H1 (cell line): ENCODE measurements around the gene RAD51B.

ENCODE experiments used
- BACH1 ChIP-seq: IDR thresholded peaks from 2 replicates; pipeline ENCODE4 v1.6.1; 2012; ENCODE audit warnings: low read length, improper control_type of control experiment
- BRCA1 ChIP-seq: IDR thresholded peaks from 2 replicates; pipeline ENCODE4 v1.6.1; 2012; ENCODE audit warnings: low read depth, low read length, improper control_type of control experiment
- CTCF ChIP-seq, 3 experiments: IDR thresholded peaks; 1 replicate in 2 of 3; 2 replicates in 1 of 3; pipeline versions ENCODE4 v1.5.1 to v1.6.1; 2011; ENCODE audit warnings: low read length in 3 of 3, mild to moderate bottlenecking in 3 of 3, inconsistent platforms in 2 of 3, low read depth in 1 of 3, moderate library complexity in 1 of 3; ENCODE audit not compliant: insufficient read depth in 1 of 3; ENCODE audit errors: control extremely low read depth in 1 of 3
- EZH2 ChIP-seq: fragments of 200-600 bp; sonication (generic); IDR thresholded peaks from 2 replicates; pipeline ENCODE4 v1.7.1; 2012; ENCODE audit warnings: low read depth, mild to moderate bottlenecking, moderate library complexity, low read length, inconsistent platforms; ENCODE audit not compliant: severe bottlenecking
- MAFK ChIP-seq: IDR thresholded peaks from 2 replicates; pipeline ENCODE4 v1.6.1; 2012; ENCODE audit warnings: low read depth, mild to moderate bottlenecking, improper control_type of control experiment, low read length
- PHF8 ChIP-seq: fragments of 200-600 bp; sonication (generic); conservative IDR thresholded peaks from 2 replicates; pipeline ENCODE4 v1.7.1; 2012; ENCODE audit warnings: low read depth, mild to moderate bottlenecking, inconsistent platforms, low read length, moderate library complexity
- POLR2A ChIP-seq, 2 experiments: IDR thresholded peaks; 1 replicate in 1 of 2; 2 replicates in 1 of 2; pipeline ENCODE4 v1.6.1; 2011; ENCODE audit warnings: low read depth in 2 of 2, low read length in 2 of 2, mild to moderate bottlenecking in 2 of 2; ENCODE audit errors: control extremely low read depth in 1 of 2
- POLR2AphosphoS5 ChIP-seq: IDR thresholded peaks from 2 replicates; pipeline ENCODE4 v1.6.1; 2011; ENCODE audit warnings: low read depth, low read length
- RAD21 ChIP-seq, 2 experiments: IDR thresholded peaks in 1 of 2; conservative IDR thresholded peaks in 1 of 2; 2 replicates each; pipeline ENCODE4 v1.6.1; 2011; ENCODE audit warnings: low read depth in 2 of 2, low read length in 2 of 2, improper control_type of control experiment in 1 of 2, inconsistent platforms in 1 of 2, mild to moderate bottlenecking in 1 of 2, moderate library complexity in 1 of 2
- SIN3A ChIP-seq, 2 experiments: IDR thresholded peaks in 1 of 2; conservative IDR thresholded peaks in 1 of 2; 2 replicates each; pipeline ENCODE4 v1.6.1; 2011 to 2012; ENCODE audit warnings: low read length in 2 of 2, improper control_type of control experiment in 1 of 2, low read depth in 1 of 2, mild to moderate bottlenecking in 1 of 2
- TEAD4 ChIP-seq: IDR thresholded peaks from 2 replicates; pipeline ENCODE4 v1.6.1; 2012; ENCODE audit warnings: low read depth, low read length, inconsistent platforms, mixed read lengths
- YY1 ChIP-seq: IDR thresholded peaks from 2 replicates; pipeline ENCODE4 v1.6.1; 2011; ENCODE audit warnings: low read depth, mild to moderate bottlenecking, low read length
- ZNF274 ChIP-seq: IDR thresholded peaks from 2 replicates; pipeline ENCODE4 v1.7.0; 2012; ENCODE audit warnings: low read length, borderline replicate concordance; ENCODE audit errors: extremely low read depth

- TF ChIP-seq RAD21 (IDR thresholded peaks at IDR 0.05 in 1 of 2, conservative IDR thresholded peaks at IDR 0.05 in 1 of 2; ENCODE audit: low read depth in 2 of 2, low read length in 2 of 2) (no peak), POLR2A (IDR thresholded peaks at IDR 0.05; ENCODE audit: control extremely low read depth in 1 of 2, low read depth in 2 of 2, low read length in 2 of 2) (no peak), CTCF (IDR thresholded peaks at IDR 0.05; ENCODE audit: control extremely low read depth in 1 of 3, insufficient read depth in 1 of 3, low read depth in 1 of 3, low read length in 3 of 3) (no peak), POLR2AphosphoS5 (no peak), YY1 (no peak), EZH2 (no peak), ZNF274 (no peak), BACH1 (no peak), TEAD4 (no peak), MAFK (no peak), BRCA1 (no peak), SIN3A (conservative IDR thresholded peaks at IDR 0.05 in 1 of 2, IDR thresholded peaks at IDR 0.05 in 1 of 2; ENCODE audit: low read depth in 1 of 2, low read length in 2 of 2) (no peak), PHF8 (no peak)
Measured at GRCh38 chr14:67962215-67962644, 142.7 kb downstream of the RAD51B start.
